HepG2 (cell line): ENCODE data around the gene ECSIT. TPM values are rescaled to one million over a fixed set of nuclear protein-coding genes. Genes with fewer than 3 reads are reported as not detected.

Experiments
- ATAC-seq: fragments of 200-7000 bp; cut with Tn5 transposase; 3 replicates; pipeline ENCODE4 v1.9.1; 2020; ENCODE audit warnings: mild to moderate bottlenecking, moderate library complexity
- BruUV-seq: library from RNA; stranded (reverse); fragments of 400-500 nt; replicated peaks from 2 replicates; lab custom pipeline; 2021; lab: Mats Ljungman, UMichigan
- CTCF ChIA-PET: fragments of 300-600 bp; formaldehyde crosslinking; extraction: SDS; loops from one replicate; lab custom pipeline; 2021; ENCODE audit warnings: low total read pairs, inconsistent platforms, low intra/inter-chr PET ratio; lab: Yijun Ruan, JAX
- POLR2A ChIA-PET: fragments of 350-600 bp; sonication (Branson Sonifier 250); formaldehyde crosslinking; loops from one replicate; lab custom pipeline; 2020; ENCODE audit warnings: antibody characterized with exemption, inconsistent platforms; lab: Yijun Ruan, JAX
- DNase-seq: peaks from one replicate; pipeline ENCODE4 v3.0.0-alpha.2; 2015; ENCODE audit warnings: low spot score
- FAIRE-seq: peaks from 3 replicates; lab custom pipeline; 2011; peaks lifted over from hg19 to GRCh38; lab: Jason Lieb, UNC
- H2AFZ ChIP-seq: one replicate; pipeline ENCODE4 v1.6.1; 2011; ENCODE audit warnings: low read length, inconsistent platforms
- H3K27ac ChIP-seq: fragments of 300-600 bp; 3 replicates; pipeline ENCODE4 v1.8.0; 2011; ENCODE audit warnings: mixed run types, mild to moderate bottlenecking, mixed read lengths, low read length, inconsistent platforms; ENCODE audit not compliant: insufficient read depth; ENCODE audit errors: extremely low read length
- H3K27me3 ChIP-seq, 2 experiments: fragments of 200-600 bp in 1 of 2; 2 replicates in 1 of 2; 3 replicates in 1 of 2; pipeline versions ENCODE4 v1.6.0 to v1.8.0; 2011; ENCODE audit warnings: low read length in 2 of 2, mild to moderate bottlenecking in 2 of 2, moderate library complexity in 2 of 2, inconsistent platforms in 1 of 2; ENCODE audit not compliant: insufficient read depth in 2 of 2, control insufficient read depth in 1 of 2
- H3K36me3 ChIP-seq, 2 experiments: fragments of 200-600 bp in 1 of 2; replicated peaks in 1 of 2; 2 replicates in 1 of 2; 3 replicates in 1 of 2; pipeline versions ENCODE4 v1.5.1 to v1.8.0; 2011; ENCODE audit warnings: low read length in 2 of 2, inconsistent platforms in 1 of 2; ENCODE audit not compliant: insufficient read depth in 2 of 2, control insufficient read depth in 1 of 2
- H3K4me1 ChIP-seq: 2 replicates; pipeline ENCODE4 v1.5.1; 2012; ENCODE audit warnings: low read length, inconsistent platforms; ENCODE audit not compliant: insufficient read depth
- H3K4me2 ChIP-seq: 2 replicates; pipeline ENCODE4 v1.6.0; 2011; ENCODE audit warnings: low read depth, low read length, inconsistent platforms
- H3K4me3 ChIP-seq, 3 experiments: fragments of 200-600 bp in 1 of 3; sonication (generic), shearing (Covaris generic) in 1 of 3; replicated peaks in 1 of 3; 2 replicates each; pipeline ENCODE4 v1.5.1; 2011 to 2016; ENCODE audit warnings: low read length in 3 of 3, inconsistent platforms in 2 of 3, low read depth in 2 of 3, mild to moderate bottlenecking in 2 of 3, control low read depth in 1 of 3, mixed read lengths in 1 of 3; ENCODE audit not compliant: insufficient read depth in 1 of 3
- H3K79me2 ChIP-seq: one replicate; pipeline ENCODE4 v1.6.1; 2011; ENCODE audit warnings: low read length, inconsistent platforms; ENCODE audit not compliant: insufficient read depth
- H3K9ac ChIP-seq: 2 replicates; pipeline ENCODE4 v1.6.0; 2011; ENCODE audit warnings: mild to moderate bottlenecking, low read depth, low read length, inconsistent platforms; ENCODE audit not compliant: insufficient read depth
- H3K9me3 ChIP-seq: 2 replicates; pipeline ENCODE4 v1.5.1; 2012; ENCODE audit warnings: mild to moderate bottlenecking, low read length
- H4K20me1 ChIP-seq: 2 replicates; pipeline ENCODE4 v1.6.0; 2011; ENCODE audit warnings: inconsistent platforms, mild to moderate bottlenecking, low read length, moderate library complexity; ENCODE audit not compliant: insufficient read depth
- FLYWCH1 ChIP-seq: sonication (generic); formaldehyde crosslinking; IDR thresholded peaks from 2 replicates; pipeline ENCODE4 v1.8.1; 2023; ENCODE audit warnings: mild to moderate bottlenecking, missing genetic modification reagents
- HIVEP1 ChIP-seq: sonication (generic); formaldehyde crosslinking; IDR thresholded peaks from 2 replicates; pipeline ENCODE4 v1.4.0; 2020; ENCODE audit warnings: mild to moderate bottlenecking, missing genetic modification reagents
- IKZF1 ChIP-seq: fragments of 450-650 bp; IDR thresholded peaks from 2 replicates; pipeline ENCODE4 v1.7.1; 2016
- KMT2A ChIP-seq: sonication (generic); formaldehyde crosslinking; IDR thresholded peaks from 2 replicates; pipeline ENCODE4 v1.4.0; 2020; ENCODE audit warnings: missing genetic modification reagents
- NFE2 ChIP-seq: sonication (generic); formaldehyde crosslinking; IDR thresholded peaks from 2 replicates; pipeline ENCODE4 v1.4.0; 2020; ENCODE audit warnings: missing genetic modification reagents
- TCF7 ChIP-seq: sonication (generic); IDR thresholded peaks from 2 replicates; pipeline ENCODE4 v1.6.1; 2016; ENCODE audit warnings: antibody characterized with exemption, low read depth
- ZBTB20 ChIP-seq: sonication (generic); formaldehyde crosslinking; IDR thresholded peaks from 2 replicates; pipeline ENCODE4 v1.8.1; 2023; ENCODE audit warnings: missing genetic modification reagents, low read depth, mild to moderate bottlenecking, borderline replicate concordance
- ZNF121 ChIP-seq: sonication (generic); formaldehyde crosslinking; IDR thresholded peaks from 2 replicates; pipeline ENCODE4 v1.5.0; 2020; ENCODE audit warnings: mild to moderate bottlenecking, missing genetic modification reagents
- ZNF225 ChIP-seq: sonication (generic); formaldehyde crosslinking; IDR thresholded peaks from 2 replicates; pipeline ENCODE4 v1.4.0; 2020; ENCODE audit warnings: mild to moderate bottlenecking, missing genetic modification reagents
- ZNF263 ChIP-seq: sonication (generic); formaldehyde crosslinking; IDR thresholded peaks from 2 replicates; pipeline ENCODE4 v1.4.0; 2020; ENCODE audit warnings: missing genetic modification reagents
- ZNF354B ChIP-seq: sonication (generic); formaldehyde crosslinking; IDR thresholded peaks from 2 replicates; pipeline ENCODE4 v1.8.0; 2022; ENCODE audit warnings: mild to moderate bottlenecking, missing genetic modification reagents
- ZNF598 ChIP-seq: sonication (generic); formaldehyde crosslinking; IDR thresholded peaks from 2 replicates; pipeline ENCODE4 v1.5.1; 2020; ENCODE audit warnings: mild to moderate bottlenecking, missing genetic modification reagents, borderline replicate concordance
- ZNF709 ChIP-seq: sonication (generic); formaldehyde crosslinking; IDR thresholded peaks from 2 replicates; pipeline ENCODE4 v1.5.0; 2020; ENCODE audit warnings: mild to moderate bottlenecking, missing genetic modification reagents
- whole genome bisulfite sequencing: methylation state at CpG from one replicate; pipeline ENCODE4 v1.1.6; 2017; ENCODE audit warnings: low lambda C conversion rate; 5-methylcytosine and 5-hydroxymethylcytosine counted together
- in situ Hi-C: cut with HindIII; loops from 2 replicates; pipeline ENCODE4 v1.10.0; 2017; ENCODE audit warnings: low pct_unique_long_range_greater_than_20kb; ENCODE audit not compliant: extremely low pct_ligation_motif_present
- intact Hi-C: fragments of 100-400 bp; cut with micrococcal nuclease; formaldehyde crosslinking; loops from one replicate; pipeline ENCODE4 v1.10.0; 2022; ENCODE audit not compliant: unreplicated experiment
- polyA plus RNA-seq, 8 experiments: library from polyadenylated mRNA; depleted of rRNA in 3 of 8; stranded (reverse) in 7 of 8; unstranded in 1 of 8; fragments of >200 nt; fragmentation: Illumina TruSeq in 4 of 8; extraction: Trizol in 4 of 8; gene quantifications; 2 replicates each; pipeline versions ENCODE4 v1.2.1 to v1.2.3, GENCODE V29; 2011 to 2016; ENCODE audit warnings: low read depth in 4 of 8, missing spikeins in 1 of 8, mixed read lengths in 1 of 8; ENCODE audit not compliant: insufficient read depth in 1 of 8
- total RNA-seq, 5 experiments: library from RNA; depleted of rRNA; stranded (reverse); fragments of >200 nt; fragmentation: Illumina TruSeq; extraction: Trizol; gene quantifications; 2 replicates each; pipeline ENCODE4 v1.2.3, GENCODE V29; 2016; ENCODE audit warnings: low read depth in 1 of 5
- TF ChIP-seq, protein P1 (sequence below): sonication (generic); formaldehyde crosslinking; IDR thresholded peaks from 2 replicates; pipeline ENCODE4 v1.9.0; 2022; ENCODE audit warnings: missing genetic modification reagents, mild to moderate bottlenecking, borderline replicate concordance
- TF ChIP-seq, protein P2 (sequence below): sonication (generic); formaldehyde crosslinking; IDR thresholded peaks from 2 replicates; pipeline ENCODE4 v1.4.0; 2020; ENCODE audit warnings: mild to moderate bottlenecking, missing genetic modification reagents
- TF ChIP-seq, protein P3 (sequence below): sonication (generic); formaldehyde crosslinking; IDR thresholded peaks from 2 replicates; pipeline ENCODE4 v1.8.0; 2022; ENCODE audit warnings: missing genetic modification reagents, mild to moderate bottlenecking, borderline replicate concordance
- TF ChIP-seq, protein P4 (sequence below): sonication (generic); formaldehyde crosslinking; IDR thresholded peaks from 2 replicates; pipeline ENCODE4; 2020; ENCODE audit warnings: missing genetic modification reagents, mild to moderate bottlenecking, borderline replicate concordance

The ECSIT gene
- total and polyA plus RNA-seq, 2 of the 13 experiments (the other 11 are each of a cell fraction or from before 2014, with no cell fraction given), result 36.4 to 62.3 TPM

DNA sequence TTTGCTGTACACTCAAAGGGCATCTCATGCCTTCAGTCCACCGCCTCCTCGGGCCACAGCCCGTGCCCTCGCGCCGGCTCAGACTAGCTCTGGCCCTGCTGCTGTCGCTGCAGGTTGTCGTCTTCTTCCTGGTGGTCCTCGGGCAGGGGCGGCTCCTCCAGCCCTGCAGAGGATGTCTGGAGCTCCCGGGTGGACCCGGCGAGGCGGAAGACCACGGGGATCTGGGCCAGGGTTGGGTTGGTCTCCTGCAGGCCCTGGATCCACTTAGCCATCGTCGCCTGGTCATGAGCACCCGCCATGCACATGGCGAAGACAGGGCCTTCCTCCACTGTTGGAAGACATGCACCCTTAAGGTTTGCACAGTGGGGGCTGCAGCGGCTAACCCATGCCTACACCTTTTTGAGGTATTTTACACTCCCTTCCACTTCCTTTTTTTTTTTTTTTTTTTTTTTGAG is 22.8 kb downstream of the ECSIT start:
- ChIA-PET CTCF (no interaction called here), POLR2A (interaction anchor here (0.7 kb wide), 1 partner anchor 80 kb away, joined by 4 read pairs; no protein-coding TSS in a partner anchor)
- Histone ChIP-seq H4K20me1 (no peaks in the 10 kb centered on the region; the same call in 1 of the 2 replicates), H3K36me3 (peaks cover 2% of the 10 kb centered on the region in 2 experiments; a peak in 2 of 5 replicates), H3K4me1 (peaks cover 18% of the 10 kb centered on the region), H3K27me3 (no peaks in the 10 kb centered on the region), H3K9me3 (no peaks in the 10 kb centered on the region), H2AFZ (no peak overlapping the region), H3K9ac (peak overlapping the region; percentile 80), H3K4me2 (peak overlapping the region; percentile 84), H3K4me3 (peak overlapping the region; percentile 77 to 84 (median 81); a peak in 5 of 6 replicates), H3K27ac (peak overlapping the region; percentile 77), H3K79me2 (peaks cover 6% of the 10 kb centered on the region)
- in situ Hi-C loops, result no loop called here
- intact Hi-C loops, result no loop called here
- ATAC-seq, result peak; percentile 16
- FAIRE-seq, result no peak
- DNase-seq, result no peak
- 86% methylated on average over 7 of the region's 20 CpGs for WGBS
- TSS peak; percentile 81 for BruUV-seq
- TF ChIP-seq, protein P1, sequence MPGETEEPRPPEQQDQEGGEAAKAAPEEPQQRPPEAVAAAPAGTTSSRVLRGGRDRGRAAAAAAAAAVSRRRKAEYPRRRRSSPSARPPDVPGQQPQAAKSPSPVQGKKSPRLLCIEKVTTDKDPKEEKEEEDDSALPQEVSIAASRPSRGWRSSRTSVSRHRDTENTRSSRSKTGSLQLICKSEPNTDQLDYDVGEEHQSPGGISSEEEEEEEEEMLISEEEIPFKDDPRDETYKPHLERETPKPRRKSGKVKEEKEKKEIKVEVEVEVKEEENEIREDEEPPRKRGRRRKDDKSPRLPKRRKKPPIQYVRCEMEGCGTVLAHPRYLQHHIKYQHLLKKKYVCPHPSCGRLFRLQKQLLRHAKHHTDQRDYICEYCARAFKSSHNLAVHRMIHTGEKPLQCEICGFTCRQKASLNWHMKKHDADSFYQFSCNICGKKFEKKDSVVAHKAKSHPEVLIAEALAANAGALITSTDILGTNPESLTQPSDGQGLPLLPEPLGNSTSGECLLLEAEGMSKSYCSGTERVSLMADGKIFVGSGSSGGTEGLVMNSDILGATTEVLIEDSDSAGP (CRISPR knock-in tag), result no peak
- TF ChIP-seq, protein P2, sequence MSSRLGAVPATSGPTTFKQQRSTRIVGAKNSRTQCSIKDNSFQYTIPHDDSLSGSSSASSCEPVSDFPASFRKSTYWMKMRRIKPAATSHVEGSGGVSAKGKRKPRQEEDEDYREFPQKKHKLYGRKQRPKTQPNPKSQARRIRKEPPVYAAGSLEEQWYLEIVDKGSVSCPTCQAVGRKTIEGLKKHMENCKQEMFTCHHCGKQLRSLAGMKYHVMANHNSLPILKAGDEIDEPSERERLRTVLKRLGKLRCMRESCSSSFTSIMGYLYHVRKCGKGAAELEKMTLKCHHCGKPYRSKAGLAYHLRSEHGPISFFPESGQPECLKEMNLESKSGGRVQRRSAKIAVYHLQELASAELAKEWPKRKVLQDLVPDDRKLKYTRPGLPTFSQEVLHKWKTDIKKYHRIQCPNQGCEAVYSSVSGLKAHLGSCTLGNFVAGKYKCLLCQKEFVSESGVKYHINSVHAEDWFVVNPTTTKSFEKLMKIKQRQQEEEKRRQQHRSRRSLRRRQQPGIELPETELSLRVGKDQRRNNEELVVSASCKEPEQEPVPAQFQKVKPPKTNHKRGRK (CRISPR knock-in tag), result no peak
- TF ChIP-seq, protein P3, sequence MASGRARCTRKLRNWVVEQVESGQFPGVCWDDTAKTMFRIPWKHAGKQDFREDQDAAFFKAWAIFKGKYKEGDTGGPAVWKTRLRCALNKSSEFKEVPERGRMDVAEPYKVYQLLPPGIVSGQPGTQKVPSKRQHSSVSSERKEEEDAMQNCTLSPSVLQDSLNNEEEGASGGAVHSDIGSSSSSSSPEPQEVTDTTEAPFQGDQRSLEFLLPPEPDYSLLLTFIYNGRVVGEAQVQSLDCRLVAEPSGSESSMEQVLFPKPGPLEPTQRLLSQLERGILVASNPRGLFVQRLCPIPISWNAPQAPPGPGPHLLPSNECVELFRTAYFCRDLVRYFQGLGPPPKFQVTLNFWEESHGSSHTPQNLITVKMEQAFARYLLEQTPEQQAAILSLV (CRISPR knock-in tag), result no peak; the same call in 1 of the 2 replicates
- TF ChIP-seq IKZF1 (no peak), ZNF598 (CRISPR knock-in tag) (no peak), ZNF263 (no peak), ZBTB20 (no peak), ZNF121 (CRISPR knock-in tag) (no peak), TCF7 (no peak), FLYWCH1 (CRISPR knock-in tag) (0 out of 2 replicates have a peak, but pooled peaks have one; percentile 52), HIVEP1 (CRISPR knock-in tag) (peak; percentile 57; the same call in 1 of the 2 replicates), ZNF225 (no peak), KMT2A (CRISPR knock-in tag) (no peak), NFE2 (no peak), ZNF709 (CRISPR knock-in tag) (no peak), ZNF354B (CRISPR knock-in tag) (no peak)
- TF ChIP-seq, protein P4, sequence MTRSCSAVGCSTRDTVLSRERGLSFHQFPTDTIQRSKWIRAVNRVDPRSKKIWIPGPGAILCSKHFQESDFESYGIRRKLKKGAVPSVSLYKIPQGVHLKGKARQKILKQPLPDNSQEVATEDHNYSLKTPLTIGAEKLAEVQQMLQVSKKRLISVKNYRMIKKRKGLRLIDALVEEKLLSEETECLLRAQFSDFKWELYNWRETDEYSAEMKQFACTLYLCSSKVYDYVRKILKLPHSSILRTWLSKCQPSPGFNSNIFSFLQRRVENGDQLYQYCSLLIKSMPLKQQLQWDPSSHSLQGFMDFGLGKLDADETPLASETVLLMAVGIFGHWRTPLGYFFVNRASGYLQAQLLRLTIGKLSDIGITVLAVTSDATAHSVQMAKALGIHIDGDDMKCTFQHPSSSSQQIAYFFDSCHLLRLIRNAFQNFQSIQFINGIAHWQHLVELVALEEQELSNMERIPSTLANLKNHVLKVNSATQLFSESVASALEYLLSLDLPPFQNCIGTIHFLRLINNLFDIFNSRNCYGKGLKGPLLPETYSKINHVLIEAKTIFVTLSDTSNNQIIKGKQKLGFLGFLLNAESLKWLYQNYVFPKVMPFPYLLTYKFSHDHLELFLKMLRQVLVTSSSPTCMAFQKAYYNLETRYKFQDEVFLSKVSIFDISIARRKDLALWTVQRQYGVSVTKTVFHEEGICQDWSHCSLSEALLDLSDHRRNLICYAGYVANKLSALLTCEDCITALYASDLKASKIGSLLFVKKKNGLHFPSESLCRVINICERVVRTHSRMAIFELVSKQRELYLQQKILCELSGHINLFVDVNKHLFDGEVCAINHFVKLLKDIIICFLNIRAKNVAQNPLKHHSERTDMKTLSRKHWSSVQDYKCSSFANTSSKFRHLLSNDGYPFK (CRISPR knock-in tag), result no peak; the same call in 1 of the 2 replicates
